GM19238 (cell line): ENCODE results near the gene NKX2-8.
"Not testable (repeated sequence)": the region's sequence is repeated elsewhere in the genome, so short reads cannot be mapped to it uniquely, and the experiment has no call there.

Experiments used
- DNase-seq: peaks from one replicate; pipeline ENCODE4 v3.0.0; 2011; ENCODE audit warnings: low spot score; ENCODE audit not compliant: insufficient read length

Gene NKX2-8

DNA sequence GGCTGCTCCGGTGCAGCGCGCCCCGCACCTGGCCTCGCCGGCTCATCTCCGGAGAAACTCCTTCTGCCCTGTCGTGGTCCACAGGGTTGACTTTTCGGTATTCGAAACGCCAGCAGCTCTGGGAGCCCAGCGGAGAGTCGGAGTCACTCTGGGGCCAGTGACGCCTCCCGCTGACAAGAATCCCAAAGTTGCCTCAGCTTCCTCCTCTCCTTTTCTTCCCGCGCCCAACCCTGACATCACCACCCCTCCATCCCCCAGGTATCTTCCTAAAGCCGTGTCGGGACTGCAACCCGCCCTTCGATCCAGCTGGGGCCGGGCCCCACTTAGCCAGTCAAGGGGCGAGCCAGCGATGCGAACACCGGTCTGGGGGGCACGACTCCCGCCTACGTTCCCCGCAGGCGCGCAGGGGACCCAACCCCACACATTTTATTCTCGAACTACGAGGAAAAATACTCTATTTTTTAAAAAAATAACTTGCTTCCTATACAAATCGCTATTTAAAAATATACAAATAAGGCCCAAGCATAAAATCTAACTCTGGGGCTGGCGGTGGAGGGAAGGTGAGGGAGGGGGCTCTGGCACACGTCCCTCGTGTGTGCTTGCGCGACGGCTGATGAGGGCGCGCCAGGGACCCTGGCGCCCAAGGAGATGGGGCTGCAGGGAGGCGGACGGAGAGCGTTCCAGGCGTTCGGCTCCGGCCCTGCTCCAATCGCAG lies 2.1 kb downstream of the NKX2-8 start:
- DNase-seq, result no peak

DNA sequence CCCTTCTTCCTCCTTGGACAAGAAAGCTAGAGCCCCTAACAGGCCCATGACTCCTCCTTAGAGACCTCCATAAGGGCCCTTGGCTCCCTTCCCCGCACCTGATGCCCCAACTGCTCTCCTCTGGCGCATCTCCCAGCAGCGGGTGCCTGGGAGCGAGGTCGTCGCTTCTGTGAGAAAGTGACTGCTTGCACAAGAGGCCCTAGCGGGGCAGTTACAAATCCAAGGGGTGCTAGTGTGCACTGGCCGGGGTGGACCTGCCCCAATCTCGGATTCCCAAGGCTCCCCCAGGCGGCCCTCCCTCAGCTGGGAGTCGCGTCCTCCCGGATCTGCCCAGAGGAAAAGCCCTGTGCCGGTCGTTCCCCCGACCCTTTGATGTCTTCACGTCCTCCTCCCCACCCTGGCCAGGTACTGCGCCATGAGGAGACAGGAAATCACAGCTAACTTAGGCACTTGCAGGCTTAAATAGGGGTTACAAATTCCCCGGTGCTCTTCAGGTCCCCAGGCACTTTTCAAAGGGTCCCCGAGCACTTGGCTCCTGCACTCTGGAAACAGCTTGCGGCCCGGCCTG lies 2.8 kb downstream of the NKX2-8 start:
- no peak for DNase-seq

DNA sequence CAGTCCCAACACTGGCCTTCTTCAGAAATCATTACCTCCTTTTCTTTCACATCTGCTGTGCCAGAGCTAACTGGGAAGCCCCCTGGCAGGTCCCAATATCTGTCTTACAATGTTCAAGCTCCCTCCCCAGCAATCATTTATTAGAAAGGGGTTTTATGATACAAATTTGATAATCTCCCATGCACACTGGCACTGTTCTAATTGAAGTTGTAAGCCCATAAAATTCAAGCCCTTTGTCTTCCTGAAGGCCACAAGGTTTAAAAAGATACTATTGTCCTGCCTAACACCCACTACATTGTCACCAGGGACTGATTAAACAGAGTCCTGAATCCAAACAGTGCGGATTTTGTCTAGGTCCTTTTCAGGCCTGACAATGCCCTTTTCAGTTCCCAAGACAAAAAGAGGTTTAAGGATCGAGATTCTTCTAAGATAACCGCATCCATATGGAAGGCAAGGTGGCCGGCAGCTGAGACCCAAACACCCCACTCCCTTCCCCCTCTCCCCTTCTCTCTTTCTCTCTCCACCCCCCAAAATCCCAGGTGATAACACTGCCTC lies 3.3 kb downstream of the NKX2-8 start:
- DNase-seq, result no peak

DNA sequence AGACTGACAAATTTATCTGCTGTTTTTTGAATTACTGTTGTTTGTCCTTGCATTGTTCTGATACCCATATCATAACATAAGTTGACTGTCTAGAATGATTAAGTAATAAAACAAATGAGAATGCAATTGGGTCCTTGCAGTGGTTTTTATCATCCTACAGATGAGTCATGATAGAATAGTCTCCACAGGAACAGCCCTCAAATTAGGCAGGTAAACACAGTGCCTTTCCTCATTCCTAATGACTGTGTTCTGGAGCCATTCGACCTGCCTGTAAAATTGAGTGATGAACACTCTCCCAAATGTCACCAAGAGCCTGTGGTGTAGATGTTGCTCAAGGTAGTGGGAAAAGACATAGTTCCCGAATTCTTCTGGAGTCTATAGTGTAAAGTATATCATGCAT lies 12.3 kb downstream of the NKX2-8 start:
- DNase-seq, result no peak

DNA sequence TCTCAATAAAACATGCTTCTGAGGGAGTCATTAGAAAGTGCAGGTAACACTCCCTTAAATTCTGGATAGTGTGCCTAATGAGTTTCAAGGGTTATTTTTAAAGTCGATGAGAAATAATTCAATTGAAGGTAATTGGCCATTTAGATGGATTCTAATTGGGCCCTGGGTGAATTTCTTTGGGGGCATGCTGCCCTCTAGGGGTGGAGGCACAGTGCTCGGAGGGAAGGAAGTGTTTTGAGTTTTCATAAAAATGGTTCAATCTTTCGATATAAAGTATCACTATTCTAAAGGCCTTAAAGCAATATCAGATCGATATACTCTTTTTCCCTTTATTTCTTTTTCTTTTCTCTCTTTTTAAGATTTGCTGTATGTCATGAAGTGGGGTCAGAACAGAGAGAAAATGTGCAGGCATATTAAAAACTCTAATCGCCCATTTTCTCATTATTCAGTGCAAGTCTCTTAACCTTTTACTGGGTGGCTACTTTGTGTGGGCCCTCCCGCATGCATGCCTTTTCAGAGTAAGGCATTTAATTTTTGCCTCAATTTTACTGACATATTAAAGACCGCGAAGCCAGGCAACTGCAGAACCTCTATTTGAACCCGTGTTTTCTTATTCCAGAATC lies 25.5 kb downstream of the NKX2-8 start:
- DNase-seq, result no peak

DNA sequence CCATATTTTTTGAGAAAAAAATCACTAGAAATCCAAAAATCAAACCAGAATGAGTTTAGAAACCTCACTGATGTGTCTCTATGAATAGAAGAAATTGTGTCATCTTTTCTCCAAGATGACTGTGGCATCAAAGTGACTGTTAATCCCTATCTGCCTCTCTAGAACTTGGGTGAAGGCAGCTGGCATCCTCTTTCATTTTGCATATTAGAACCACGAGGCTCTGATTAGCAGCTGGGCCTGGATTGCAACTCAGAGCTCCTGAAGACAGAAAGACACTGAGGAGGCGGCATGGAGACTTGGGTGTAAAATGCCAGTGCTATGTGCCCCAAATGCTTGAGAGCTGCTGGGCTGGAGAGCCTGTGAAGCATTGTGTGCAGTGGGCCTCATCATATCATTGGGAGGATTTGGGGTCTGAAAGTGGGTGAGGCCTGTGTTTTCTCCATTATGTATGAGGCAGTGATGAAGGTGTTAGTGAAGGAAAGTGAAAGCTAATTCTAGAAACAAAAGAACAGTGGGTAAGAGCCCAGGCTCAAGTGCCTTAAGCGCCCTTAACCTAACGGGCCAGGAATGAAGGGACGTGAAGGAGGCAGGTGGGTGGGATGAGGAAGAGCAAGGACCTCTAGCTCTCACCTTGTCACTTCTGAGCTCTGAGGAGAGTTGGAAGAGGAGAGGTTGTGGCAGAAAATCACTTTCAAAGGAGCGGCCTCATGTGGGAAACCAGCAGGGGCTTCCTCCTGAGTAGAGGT lies 26.2 kb downstream of the NKX2-8 start:
- no peak for DNase-seq

DNA sequence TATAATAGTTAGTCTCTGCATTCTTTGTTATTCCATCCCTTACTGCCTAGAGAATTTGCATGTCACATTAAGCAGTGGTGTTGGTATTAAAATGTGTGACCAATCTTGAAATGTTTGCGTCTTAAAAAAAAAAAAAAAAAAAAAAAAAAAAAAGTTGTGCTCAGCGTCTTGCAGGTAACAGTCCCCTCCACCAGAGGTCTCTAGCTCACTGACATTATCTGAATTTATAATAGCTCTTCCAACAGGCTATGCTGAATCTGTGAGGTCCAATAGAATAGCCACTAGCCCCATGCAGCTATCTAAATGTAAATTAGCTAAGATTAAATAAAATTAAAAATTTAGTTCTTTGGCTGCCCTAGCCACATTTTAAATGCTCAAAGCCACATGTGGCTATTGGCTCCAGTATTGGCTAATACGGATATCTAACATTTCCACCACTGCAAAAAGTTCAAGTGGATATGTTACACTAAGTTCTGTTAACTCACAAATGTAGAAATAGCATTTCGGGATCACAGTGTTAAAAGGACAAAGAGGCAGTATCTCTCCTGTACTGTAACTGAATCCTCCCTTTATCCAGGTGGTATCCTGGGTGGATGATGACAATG lies 28.7 kb downstream of the NKX2-8 start:
- no peak for DNase-seq

DNA sequence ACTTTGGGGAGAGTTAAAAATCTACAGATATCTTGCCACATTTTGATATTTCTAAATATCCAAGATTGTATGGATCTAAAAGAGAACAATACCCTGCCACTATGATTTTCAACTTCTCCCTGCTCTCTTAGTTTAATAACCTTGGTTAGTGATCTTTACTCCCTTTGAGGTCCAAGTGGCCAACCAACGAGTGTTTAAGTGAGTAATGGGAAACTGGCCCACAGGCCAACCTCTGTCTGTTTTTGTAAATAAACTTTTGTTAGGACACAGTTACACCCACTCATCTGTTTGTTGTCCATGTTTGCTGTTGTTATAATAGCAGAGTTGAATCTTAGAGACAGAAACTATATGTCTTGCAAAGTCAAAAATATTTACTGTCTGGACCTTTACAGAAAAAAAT lies 31.5 kb downstream of the NKX2-8 start:
- DNase-seq, result no peak

DNA sequence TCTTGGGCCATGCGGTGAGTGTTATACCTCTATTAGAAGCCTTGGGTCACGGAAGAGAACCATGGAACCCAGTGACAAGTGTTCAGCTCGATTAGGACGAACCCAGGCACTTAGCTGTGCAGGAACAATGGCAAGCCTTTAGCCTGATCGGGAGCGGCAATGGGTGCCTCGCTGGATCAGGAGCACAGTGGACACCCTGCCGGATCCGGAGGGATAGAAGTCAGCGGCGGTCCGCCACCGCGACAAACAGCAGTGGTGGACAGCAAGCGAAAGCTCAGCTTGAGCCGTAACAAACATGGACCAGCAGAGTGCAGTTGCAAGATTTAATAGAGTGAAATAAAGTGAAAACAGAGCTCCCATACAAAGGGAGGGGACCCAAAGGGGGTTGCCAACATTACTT lies 38.1 kb downstream of the NKX2-8 start:
- not testable (repeated sequence) for DNase-seq

DNA sequence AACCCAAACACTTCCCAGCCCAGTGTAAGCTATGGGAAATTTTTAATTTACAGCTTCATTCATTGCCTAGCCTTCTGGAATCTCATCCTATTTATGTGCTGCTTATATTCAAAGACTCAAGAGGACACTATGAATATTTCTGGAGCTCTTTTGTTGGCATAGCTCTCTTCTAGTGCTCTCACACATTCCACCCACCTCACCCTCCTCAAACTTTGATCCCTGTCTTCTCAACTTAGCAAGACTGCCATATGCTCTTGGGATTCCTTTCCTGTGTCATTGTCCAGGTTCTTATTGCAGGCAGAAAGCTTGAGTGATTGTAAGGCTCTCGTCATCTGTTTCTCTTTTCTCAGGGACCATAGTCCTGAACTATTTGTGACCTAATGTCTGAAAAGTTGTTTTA lies 44.4 kb downstream of the NKX2-8 start:
- no peak for DNase-seq
